Pancreas (tissue), 10 donors: ENCODE measurements around the gene HMOX1. TPM values are rescaled to one million over a fixed set of nuclear protein-coding genes. Genes with fewer than 3 reads are reported as not detected.

Source experiments
- ATAC-seq, 4 donors: fragments of 200-7000 bp; cut with Tn5 transposase; one replicate each; pipeline versions ENCODE4 v1.8.0 to v1.9.1; 2020; ENCODE audit warnings: mild to moderate bottlenecking in 4 of 4, moderate library complexity in 4 of 4
- DNase-seq, 6 donors: peaks; one replicate each; pipeline ENCODE4 v3.0.0-alpha.2; 2020
- FAIRE-seq: peaks from 2 replicates; lab custom pipeline; 2012; peaks lifted over from hg19 to GRCh38; lab: Jason Lieb, UNC
- H3K27ac ChIP-seq, 4 donors: fragments of 200-600 bp; sonication (generic); 1 replicate in 3 of 4; 2 replicates in 1 of 4; pipeline versions ENCODE4 v1.5.0 to v1.8.0; 2020
- H3K27me3 ChIP-seq, 4 donors: fragments of 200-600 bp; one replicate each; pipeline ENCODE4 v1.8.0; 2021
- H3K36me3 ChIP-seq, 3 donors: fragments of 200-600 bp; sonication (generic) in 1 of 3; one replicate each; pipeline versions ENCODE4 v1.5.0 to v1.8.0; 2020 to 2021
- H3K4me1 ChIP-seq, 3 donors: fragments of 200-600 bp; one replicate each; pipeline ENCODE4 v1.8.0; 2021
- H3K4me3 ChIP-seq, 4 donors: fragments of 200-600 bp; sonication (generic) in 2 of 4; one replicate each; pipeline versions ENCODE4 v1.5.0 to v1.8.0; 2020 to 2021
- H3K9me3 ChIP-seq, 4 donors: fragments of 200-600 bp; one replicate each; pipeline ENCODE4 v1.8.0; 2021
- CTCF ChIP-seq, 4 donors: fragments of 200-600 bp; sonication (generic) in 3 of 4; IDR thresholded peaks; one replicate each; pipeline versions ENCODE4 v1.5.0 to v1.8.0; 2021; ENCODE audit warnings: antibody characterized with exemption in 4 of 4
- WGBS, 2 donors: extraction: QIAGEN DNeasy Blood & Tissue Kit; methylation state at CpG; one replicate each; pipeline ENCODE4 v1.1.7; 2013; 5-methylcytosine and 5-hydroxymethylcytosine counted together
- intact Hi-C, 3 donors: fragments of 100-400 bp; cut with DNase I; formaldehyde crosslinking; loops; one replicate each; pipeline versions ENCODE4 v1.11.1 to v1.14.2; 2022
- polyA plus RNA-seq, 2 donors: library from polyadenylated mRNA; stranded (reverse); fragments of 200-250 nt; gene quantifications; one replicate each; pipeline ENCODE4 v1.2.3, GENCODE V29; 2013
- total RNA-seq, 6 donors: library from RNA; stranded (reverse); fragmentation: NEBNext Ultra II Directional in 4 of 6; extraction: Animal tissue kit (Norgen Biotek cat#: 25700) in 4 of 6; gene quantifications; one replicate each; pipeline versions ENCODE4 v1.2.1 to v1.2.4, GENCODE V29; 2021 to 2023
- donor health status: healthy with polysubstance abuse.
- donor health status: DM: no; HTN: no; CAD: no; lungs with moderate emphysema.
- donor health status: DM: no; HTN: no; CAD: no.
- donor health status: control.
- donor health status: control.
- donor health status: Bipolar disorder and iron deficiency.
- donor health status: DM: yes; HTN: yes; CAD: no.
- donor health status: DM: no; HTN: no; CAD: no.
- donor health status: DM: no; HTN: no; CAD: no.
- donor health status: DM: yes; HTN: yes; CAD: no.

The HMOX1 gene
- total and polyA plus RNA-seq, 8 donors: 1.8 to 15.9 (median 4.3) TPM

- H3K27me3 ChIP-seq: no peaks in the 10 kb centered on the region
- H3K4me1 ChIP-seq: peaks cover 0 to 12% (median 5%) of the 10 kb centered on the region in 3 donors
- 69 to 84% methylated on average over 7 of the region's 7 CpGs for WGBS, 2 donors
- FAIRE-seq (no peak), DNase-seq (no peak), ATAC-seq (no peak)
- H3K4me3 ChIP-seq: no peak overlapping the region
- no peaks in the 10 kb centered on the region for H3K9me3 ChIP-seq
- no peak for TF ChIP-seq CTCF (IDR thresholded peaks at IDR 0.05)
- no peak overlapping the region for H3K27ac ChIP-seq
- H3K36me3 ChIP-seq: peaks cover 0 to 9% (median 0%) of the 10 kb centered on the region in 3 donors
- intact Hi-C loops: no loop called here
Observed at GRCh38 chr22:35403356-35403755, 22.5 kb downstream of the HMOX1 start.

DNA sequence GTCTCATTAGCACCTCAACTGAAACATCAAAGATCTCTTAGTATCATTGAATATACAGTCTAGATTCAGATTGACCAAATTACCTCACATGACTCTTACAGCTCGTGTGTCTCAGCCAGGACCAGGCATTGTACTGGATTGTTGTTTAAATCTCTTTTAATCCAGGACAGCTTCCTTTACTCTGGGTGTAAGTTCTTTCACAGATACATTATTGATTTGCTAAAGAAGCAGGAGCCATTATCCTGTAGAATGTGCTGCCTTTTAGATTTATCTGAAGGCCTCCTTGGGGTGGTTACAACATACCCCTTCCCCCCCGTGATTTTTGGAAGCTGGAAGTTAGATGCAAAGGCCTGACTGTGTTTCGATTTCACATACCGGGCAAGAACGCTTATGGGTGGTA is 23.3 kb downstream of the HMOX1 start:
- Histone ChIP-seq H3K9me3 (no peaks in the 10 kb centered on the region), H3K4me1 (peaks cover 0 to 9% (median 5%) of the 10 kb centered on the region in 3 donors), H3K4me3 (no peak overlapping the region), H3K27ac (no peak overlapping the region), H3K36me3 (peaks cover 0 to 17% (median 0%) of the 10 kb centered on the region in 3 donors), H3K27me3 (no peaks in the 10 kb centered on the region)
- FAIRE-seq (no peak), ATAC-seq (no peak), DNase-seq (no peak)
- intact Hi-C loops: no loop called here
- 86 to 91% methylated on average over 5 of the region's 5 CpGs for WGBS, 2 donors
- TF ChIP-seq CTCF (IDR thresholded peaks at IDR 0.05): no peak

DNA sequence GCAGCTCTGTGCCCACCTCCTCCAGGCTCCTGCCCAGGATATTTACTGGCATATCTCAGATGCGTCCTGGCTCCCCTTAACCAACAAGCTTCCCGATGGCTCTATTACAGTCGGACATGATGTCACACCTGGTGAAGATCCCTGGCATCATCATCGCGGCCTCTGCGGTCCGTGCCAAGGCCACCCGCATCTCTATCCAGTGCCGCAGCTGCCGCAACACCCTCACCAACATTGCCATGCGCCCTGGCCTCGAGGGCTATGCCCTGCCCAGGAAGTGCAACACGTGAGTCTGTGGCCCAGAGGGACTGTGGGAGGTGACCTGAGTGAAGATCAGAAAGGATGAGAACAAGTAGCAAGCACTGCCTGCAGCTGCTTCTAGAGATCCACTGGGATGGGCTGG is 25.5 kb downstream of the HMOX1 start:
- no peak overlapping the region for H3K4me3 ChIP-seq
- intact Hi-C loops: no loop called here
- ATAC-seq (no peak), DNase-seq (no peak), FAIRE-seq (no peak)
- H3K27ac ChIP-seq: no peak overlapping the region
- H3K36me3 ChIP-seq: peaks cover 0 to 37% (median 2%) of the 10 kb centered on the region in 3 donors
- TF ChIP-seq CTCF (IDR thresholded peaks at IDR 0.05): no peak
- no peaks in the 10 kb centered on the region for H3K4me1 ChIP-seq
- WGBS, 2 donors: 92% methylated on average over 13 of the region's 13 CpGs
- no peaks in the 10 kb centered on the region for H3K9me3 ChIP-seq
- no peaks in the 10 kb centered on the region for H3K27me3 ChIP-seq

- DNase-seq: no peak
- no peaks in the 10 kb centered on the region for H3K4me1 ChIP-seq
- no peak for TF ChIP-seq CTCF (IDR thresholded peaks at IDR 0.05)
- no peak overlapping the region for H3K4me3 ChIP-seq
- intact Hi-C loops: no loop called here
- WGBS, 2 donors: 85 to 87% methylated on average over 7 of the region's 7 CpGs
- H3K27ac ChIP-seq: no peak overlapping the region
- no peaks in the 10 kb centered on the region for H3K27me3 ChIP-seq
- no peak for FAIRE-seq
- no peaks in the 10 kb centered on the region for H3K9me3 ChIP-seq
- ATAC-seq: peak in 1 of 4 donors; percentile 30
- peaks cover 0 to 39% (median 3%) of the 10 kb centered on the region in 3 donors for H3K36me3 ChIP-seq
Observed at GRCh38 chr22:35407362-35407761, 26.5 kb downstream of the HMOX1 start.

- peak overlapping the region in 2 of 4 donors; percentile 22 to 50 for H3K27ac ChIP-seq
- no peak for TF ChIP-seq CTCF (IDR thresholded peaks at IDR 0.05)
- DNase-seq: peak in 1 of 6 donors; percentile 61
- H3K36me3 ChIP-seq: peaks cover 0 to 46% (median 3%) of the 10 kb centered on the region in 3 donors
- H3K27me3 ChIP-seq: no peaks in the 10 kb centered on the region
- no peaks in the 10 kb centered on the region for H3K4me1 ChIP-seq
- H3K4me3 ChIP-seq: no peak overlapping the region
- intact Hi-C loops: loop anchor here in 1 of 3 donors (10.0 kb wide), 1 partner anchor 45 kb away; no protein-coding TSS in a partner anchor
- no peaks in the 10 kb centered on the region for H3K9me3 ChIP-seq
- 88 to 90% methylated on average over 16 of the region's 16 CpGs for WGBS, 2 donors
- FAIRE-seq: no peak
- ATAC-seq: peak in 3 of 4 donors; percentile 14 to 81 (median 62)
Observed at GRCh38 chr22:35409783-35410662, 29.1 kb downstream of the HMOX1 start.
